Measurements from ENCODE around the gene ZFAND2A.
"Not testable (repeated sequence)": the region's sequence is repeated elsewhere in the genome, so short reads cannot be mapped to it uniquely, and the experiment has no call there.

ZFAND2A gene

GRCh38 chr7:1174881-1175596 is 15.0 kb upstream of the ZFAND2A start:
- DNase-seq: no peak

GRCh38 chr7:1174002-1174401 is 14.0 kb upstream of the ZFAND2A start:
- no peak for DNase-seq

- DNase-seq: no peak
These were observed 12.9 kb upstream of the ZFAND2A start for GRCh38 chr7:1172666-1173523.

GRCh38 chr7:1171516-1171915 is 11.5 kb upstream of the ZFAND2A start:
- not testable (repeated sequence) for DNase-seq

GRCh38 chr7:1170741-1171501 is 10.9 kb upstream of the ZFAND2A start:
- DNase-seq: no peak

- DNase-seq: peak; percentile 25
These were observed 9.7 kb upstream of the ZFAND2A start for GRCh38 chr7:1169409-1170368.

GRCh38 chr7:1168422-1168821 is 8.4 kb upstream of the ZFAND2A start:
- DNase-seq: no peak

- no peak for DNase-seq
These were observed 4.4 kb upstream of the ZFAND2A start for GRCh38 chr7:1164436-1164835.

- no peak for DNase-seq
These were observed 3.1 kb upstream of the ZFAND2A start for GRCh38 chr7:1163121-1163520.

GRCh38 chr7:1160670-1161021 is 650 bp upstream of the ZFAND2A start:
- DNase-seq: no peak

GRCh38 chr7:1159231-1159630 is 765 bp downstream of the ZFAND2A start:
- not testable (repeated sequence) for DNase-seq

- no peak for DNase-seq
These were observed 1.5 kb downstream of the ZFAND2A start for GRCh38 chr7:1158203-1159126.

- no peak for DNase-seq
These were observed 3.0 kb downstream of the ZFAND2A start for GRCh38 chr7:1156782-1157535.

GRCh38 chr7:1155818-1156781 is 3.9 kb downstream of the ZFAND2A start:
- DNase-seq: not testable (repeated sequence)

- no peak for DNase-seq
These were observed 5.7 kb downstream of the ZFAND2A start for GRCh38 chr7:1154172-1154739.

GRCh38 chr7:1152492-1152891 is 7.5 kb downstream of the ZFAND2A start:
- no peak for DNase-seq

- DNase-seq: no peak
These were observed 8.2 kb downstream of the ZFAND2A start for GRCh38 chr7:1151653-1152425.

- no peak for DNase-seq
These were observed 8.8 kb downstream of the ZFAND2A start for GRCh38 chr7:1151156-1151555.

All from NCI-H1048 (cell line).